Heart right ventricle (tissue), 16 donors: ENCODE results near the gene PDE7B. TPM values are rescaled to one million over a fixed set of nuclear protein-coding genes. Genes with fewer than 3 reads are reported as not detected.

Experiments used
- ATAC-seq, 8 donors: fragments of 200-7000 bp; cut with Tn5 transposase; one replicate each; pipeline ENCODE4 v1.9.1; 2020; ENCODE audit warnings: mild to moderate bottlenecking in 8 of 8, moderate library complexity in 8 of 8, moderate number of reproducible peaks in 1 of 8
- DNase-seq, 2 donors: peaks; one replicate each; pipeline ENCODE4 v3.0.0-alpha.2; 2020
- H3K27ac ChIP-seq, 10 donors: fragments of 200-600 bp; sonication (generic) in 2 of 10; one replicate each; pipeline versions ENCODE4 v1.5.0 to v1.8.0; 2020 to 2022; ENCODE audit warnings: mild to moderate bottlenecking in 3 of 10
- H3K27me3 ChIP-seq, 7 donors: fragments of 200-600 bp; one replicate each; pipeline ENCODE4 v1.8.0; 2021 to 2022; ENCODE audit warnings: mild to moderate bottlenecking in 2 of 7
- H3K36me3 ChIP-seq, 9 donors: fragments of 200-600 bp; sonication (generic) in 1 of 9; one replicate each; pipeline versions ENCODE4 v1.5.0 to v1.8.0; 2020 to 2022; ENCODE audit warnings: mild to moderate bottlenecking in 2 of 9
- H3K4me1 ChIP-seq, 9 donors: fragments of 200-600 bp; sonication (generic) in 1 of 9; one replicate each; pipeline versions ENCODE4 v1.5.0 to v1.8.0; 2020 to 2022; ENCODE audit warnings: mild to moderate bottlenecking in 4 of 9
- H3K4me3 ChIP-seq, 10 donors: fragments of 200-600 bp; sonication (generic) in 2 of 10; one replicate each; pipeline versions ENCODE4 v1.5.0 to v1.8.0; 2020 to 2022; ENCODE audit warnings: mild to moderate bottlenecking in 7 of 10, moderate library complexity in 2 of 10
- H3K9me3 ChIP-seq, 11 donors: fragments of 200-600 bp in 10 of 11; sonication (generic) in 2 of 11; one replicate each; pipeline versions ENCODE4 v1.5.0 to v1.8.0; 2013 to 2022; ENCODE audit warnings: mild to moderate bottlenecking in 2 of 11, control low read depth in 1 of 11, moderate library complexity in 1 of 11
- whole genome bisulfite sequencing, 2 donors: extraction: QIAGEN DNeasy Blood & Tissue Kit; methylation state at CpG; one replicate each; pipeline ENCODE4 v1.1.7; 2013; ENCODE audit warnings: inconsistent platforms in 1 of 2; 5-methylcytosine and 5-hydroxymethylcytosine counted together
- intact Hi-C, 10 donors: fragments of 100-400 bp; cut with DNase I; formaldehyde crosslinking; loops; one replicate each; pipeline versions ENCODE4 v1.11.1 to v1.14.2; 2022
- polyA plus RNA-seq, 2 donors: library from polyadenylated mRNA; stranded (reverse); fragments of 200-250 nt; gene quantifications; one replicate each; pipeline ENCODE4 v1.2.3, GENCODE V29; 2013
- total RNA-seq, 10 donors: library from RNA; stranded (reverse); fragmentation: NEBNext Ultra II Directional in 3 of 10; extraction: Animal tissue kit (Norgen Biotek cat#: 25700) in 3 of 10; gene quantifications; one replicate each; pipeline versions ENCODE4 v1.2.1 to v1.2.4, GENCODE V29; 2021 to 2023
- TF ChIP-seq, protein P1 (sequence below), 9 donors: fragments of 200-600 bp; sonication (generic) in 2 of 9; IDR thresholded peaks; one replicate each; pipeline versions ENCODE4 v1.5.0 to v1.8.0; 2021 to 2022; ENCODE audit warnings: antibody characterized with exemption in 9 of 9, mild to moderate bottlenecking in 5 of 9, moderate library complexity in 1 of 9
- donor health status: Arrhythmogenic right ventricular cardiomyopathy.
- donor health status: ischemic (EF 13 %, LVEDD 7.1; RV severe dilation, severe dysfunction).
- donor health status: healthy with polysubstance abuse.
- donor health status: DM: no; HTN: yes; CAD: no.
- donor health status: DM: no; HTN: no; CAD: no.
- donor health status: ischemic (EF 25% LVEDD 6.9; RV normal size, moderate dysfunction).
- donor health status: ischemic (EF 25% LVEDD 5.7; RV mildly dilated, moderate dysfunction).
- donor health status: healthy.
- donor health status: DM: yes; HTN: yes; CAD: no.
- donor health status: Ischemic cardiomyopathy.
- donor health status: ischemic (EF 35%, LVEDD 5.7; RV mildly dilated, moderate dysfunction).
- donor health status: nonischemic (EF 11% LVEDD 7.7; RV severe dilation, severe dysfunction).
- donor health status: DM: yes; HTN: yes; CAD: no.
- donor health status: PGD.
- donor health status: ischemic (EF 29% LVEDD 5.4; RV normal size, mild dysfunction).
- donor health status: nonischemic (EF 23%, LVEDD 6.1; RV moderate dilation, normal function).

PDE7B gene
- total and polyA plus RNA-seq, 12 donors, result 3.7 to 19.6 (median 10.8) TPM

DNA sequence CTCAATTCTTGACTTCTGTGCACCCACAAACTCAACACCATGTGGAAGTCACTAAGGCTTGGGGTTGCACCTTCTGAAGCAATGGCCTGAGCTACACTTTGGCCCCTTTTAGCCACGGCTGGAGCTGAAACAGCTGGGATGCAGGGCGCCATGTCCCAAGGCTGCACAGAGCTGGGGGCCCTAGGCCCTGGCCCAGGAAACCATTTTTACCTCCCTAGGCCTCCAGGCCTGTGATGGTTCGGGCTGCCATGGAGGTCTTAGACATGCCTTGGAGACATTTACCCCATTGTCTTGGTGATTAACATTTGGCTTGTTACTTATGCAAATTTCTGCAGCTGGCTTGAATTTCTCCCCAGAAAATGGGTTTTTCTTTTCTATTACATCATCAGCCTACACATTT is 311.8 kb downstream of the PDE7B start:
- Histone ChIP-seq H3K4me1 (peaks cover 0 to 28% (median 6%) of the 10 kb centered on the region in 9 donors), H3K27ac (no peak overlapping the region), H3K27me3 (no peaks in the 10 kb centered on the region), H3K9me3 (peaks cover 0 to 10% (median 0%) of the 10 kb centered on the region in 11 donors), H3K4me3 (no peak overlapping the region), H3K36me3 (peaks cover 0 to 92% (median 4%) of the 10 kb centered on the region in 9 donors)
- TF ChIP-seq, protein P1, sequence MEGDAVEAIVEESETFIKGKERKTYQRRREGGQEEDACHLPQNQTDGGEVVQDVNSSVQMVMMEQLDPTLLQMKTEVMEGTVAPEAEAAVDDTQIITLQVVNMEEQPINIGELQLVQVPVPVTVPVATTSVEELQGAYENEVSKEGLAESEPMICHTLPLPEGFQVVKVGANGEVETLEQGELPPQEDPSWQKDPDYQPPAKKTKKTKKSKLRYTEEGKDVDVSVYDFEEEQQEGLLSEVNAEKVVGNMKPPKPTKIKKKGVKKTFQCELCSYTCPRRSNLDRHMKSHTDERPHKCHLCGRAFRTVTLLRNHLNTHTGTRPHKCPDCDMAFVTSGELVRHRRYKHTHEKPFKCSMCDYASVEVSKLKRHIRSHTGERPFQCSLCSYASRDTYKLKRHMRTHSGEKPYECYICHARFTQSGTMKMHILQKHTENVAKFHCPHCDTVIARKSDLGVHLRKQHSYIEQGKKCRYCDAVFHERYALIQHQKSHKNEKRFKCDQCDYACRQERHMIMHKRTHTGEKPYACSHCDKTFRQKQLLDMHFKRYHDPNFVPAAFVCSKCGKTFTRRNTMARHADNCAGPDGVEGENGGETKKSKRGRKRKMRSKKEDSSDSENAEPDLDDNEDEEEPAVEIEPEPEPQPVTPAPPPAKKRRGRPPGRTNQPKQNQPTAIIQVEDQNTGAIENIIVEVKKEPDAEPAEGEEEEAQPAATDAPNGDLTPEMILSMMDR (IDR thresholded peaks at IDR 0.05), result no peak
- DNase-seq (no peak), ATAC-seq (no peak)
- intact Hi-C loops, result no loop called here
- 96 to 100% methylated on average over 3 of the region's 3 CpGs for WGBS, 2 donors

DNA sequence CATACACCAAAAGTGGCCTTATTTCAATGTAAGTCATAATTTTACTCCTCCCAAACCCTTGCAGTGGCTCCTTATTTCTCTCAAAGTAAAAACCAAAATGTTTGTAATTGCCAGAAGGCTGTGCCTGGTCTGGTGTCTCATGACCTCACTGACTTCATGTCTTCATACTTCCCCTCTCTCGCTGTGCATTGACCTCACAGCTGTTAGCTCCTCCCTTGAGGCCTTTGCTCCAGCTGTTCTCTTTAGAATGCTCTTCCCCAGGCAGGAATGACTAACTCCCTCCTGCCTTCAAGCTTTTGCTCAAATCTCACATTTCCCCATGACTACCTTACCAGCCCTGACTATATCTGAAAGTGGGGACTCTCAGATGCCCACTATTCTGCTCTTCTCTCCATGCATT is 315.3 kb downstream of the PDE7B start:
- intact Hi-C loops, result no loop called here
- peaks cover 0 to 10% (median 0%) of the 10 kb centered on the region in 11 donors for H3K9me3 ChIP-seq
- no peaks in the 10 kb centered on the region for H3K27me3 ChIP-seq
- WGBS, 2 donors, result 71 to 83% methylated on average over 1 of the region's 1 CpG
- H3K4me3 ChIP-seq, result no peak overlapping the region
- H3K36me3 ChIP-seq, result peaks cover 0 to 97% (median 4%) of the 10 kb centered on the region in 9 donors
- DNase-seq (no peak), ATAC-seq (peak in 2 of 8 donors; percentile 20 to 75)
- H3K27ac ChIP-seq, result no peak overlapping the region
- H3K4me1 ChIP-seq, result peaks cover 0 to 10% (median 0%) of the 10 kb centered on the region in 9 donors
- TF ChIP-seq, protein P1 (IDR thresholded peaks at IDR 0.05), result no peak

DNA sequence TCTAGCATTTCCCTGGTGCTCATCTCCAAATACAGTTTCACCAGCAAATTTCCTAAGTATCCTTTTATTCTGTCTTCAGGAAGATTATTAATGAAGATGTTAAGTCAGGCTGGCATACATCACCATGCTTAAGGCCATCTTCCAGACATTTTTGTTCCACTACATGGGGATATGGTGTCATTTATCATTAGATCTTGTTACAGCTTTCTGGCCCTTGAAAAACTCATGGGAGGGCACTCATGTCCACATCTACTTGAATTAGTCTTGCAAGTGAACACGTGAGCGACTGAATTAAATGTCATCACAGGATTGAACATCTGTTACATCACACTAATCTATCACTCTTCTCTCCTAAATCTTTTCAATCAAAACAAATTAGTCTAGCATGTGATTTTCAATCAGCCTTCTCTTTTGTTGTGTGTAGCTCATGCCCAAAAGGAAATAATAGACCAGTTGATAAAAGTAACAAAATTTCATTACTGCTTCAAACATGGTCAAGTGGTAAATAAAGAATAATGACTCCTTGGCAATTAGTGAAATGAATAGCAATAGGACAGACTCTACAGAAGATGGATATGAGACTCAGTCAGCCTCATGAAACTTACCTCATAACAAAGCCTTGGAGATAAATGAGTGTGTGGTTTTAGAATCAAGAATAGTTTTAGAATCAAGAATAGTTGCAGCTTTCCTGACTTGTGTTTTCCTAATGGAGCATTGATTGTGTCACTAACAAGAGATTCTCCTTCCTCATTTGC is 318.1 kb downstream of the PDE7B start:
- H3K27ac ChIP-seq, result no peak overlapping the region
- 89 to 91% methylated on average over 2 of the region's 2 CpGs for WGBS, 2 donors
- no peak overlapping the region for H3K4me3 ChIP-seq
- ATAC-seq, result no peak
- H3K36me3 ChIP-seq, result peaks cover 0 to 69% (median 4%) of the 10 kb centered on the region in 9 donors
- intact Hi-C loops, result loop anchor here in 1 of 10 donors (10.0 kb wide), 1 partner anchor 45 kb away; no protein-coding TSS in a partner anchor
- no peaks in the 10 kb centered on the region for H3K9me3 ChIP-seq
- no peak for DNase-seq
- H3K4me1 ChIP-seq, result peaks cover 0 to 14% (median 13%) of the 10 kb centered on the region in 9 donors
- TF ChIP-seq, protein P1 (IDR thresholded peaks at IDR 0.05), result no peak
- no peaks in the 10 kb centered on the region for H3K27me3 ChIP-seq

DNA sequence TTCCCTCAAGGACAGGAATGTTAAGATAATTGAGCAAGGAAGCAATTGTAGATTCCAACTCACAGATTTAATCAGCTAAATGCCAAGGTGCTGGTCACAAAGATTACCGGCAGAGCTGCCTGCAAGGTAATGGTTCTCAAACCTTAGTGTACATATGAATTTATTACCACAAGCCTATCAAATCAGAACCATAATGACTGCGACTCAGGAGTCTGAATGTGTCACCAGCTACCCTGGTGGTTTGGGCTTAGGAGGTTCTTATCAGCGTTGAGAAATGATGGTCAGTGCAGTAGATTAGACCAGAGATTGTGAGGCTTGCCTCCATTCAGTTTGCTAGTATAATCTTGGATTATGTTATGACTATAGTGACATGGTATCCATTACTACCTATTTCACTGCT is 319.7 kb downstream of the PDE7B start:
- intact Hi-C loops, result loop anchor here in 1 of 10 donors (10.0 kb wide), 1 partner anchor 46 kb away; no protein-coding TSS in a partner anchor
- TF ChIP-seq, protein P1 (IDR thresholded peaks at IDR 0.05), result no peak
- peaks cover 0 to 67% (median 0%) of the 10 kb centered on the region in 9 donors for H3K36me3 ChIP-seq
- peaks cover 0 to 22% (median 17%) of the 10 kb centered on the region in 9 donors for H3K4me1 ChIP-seq
- 91 to 96% methylated on average over 3 of the region's 3 CpGs for WGBS, 2 donors
- H3K27me3 ChIP-seq, result no peaks in the 10 kb centered on the region
- no peak for ATAC-seq
- H3K4me3 ChIP-seq, result no peak overlapping the region
- no peak for DNase-seq
- no peak overlapping the region for H3K27ac ChIP-seq
- H3K9me3 ChIP-seq, result no peaks in the 10 kb centered on the region
